SK-N-SH treated with all-trans-retinoic acid at 6 μM for 48 hours (cell line): ENCODE measurements around the gene KIAA0319L.
A peak's percentile ranks its signal among the peaks of the same experiment; 100 is the strongest.

Source experiments
- ATAC-seq: fragments of 200-7000 bp; cut with Tn5 transposase; 3 replicates; pipeline ENCODE4 v1.9.1; 2020; ENCODE audit warnings: mild to moderate bottlenecking, moderate library complexity
- ARNTL ChIP-seq: fragments of 450-650 bp; formaldehyde crosslinking; IDR thresholded peaks from 2 replicates; pipeline ENCODE4 v1.5.0; 2020; ENCODE audit warnings: low read depth, mild to moderate bottlenecking, moderate library complexity, borderline replicate concordance
- BACH2 ChIP-seq: fragments of 250-450 bp; sonication (Bioruptor Pico); IDR thresholded peaks from 2 replicates; pipeline ENCODE4 v1.9.0; 2021; ENCODE audit warnings: mild to moderate bottlenecking, borderline replicate concordance
- CREB5 ChIP-seq: fragments of 250-450 bp; sonication (Bioruptor Pico); IDR thresholded peaks from 2 replicates; pipeline ENCODE4 v1.5.1; 2020; ENCODE audit warnings: low read depth, mild to moderate bottlenecking, moderate library complexity
- CSDC2 ChIP-seq: fragments of 250-450 bp; sonication (Bioruptor Pico); IDR thresholded peaks from 2 replicates; pipeline ENCODE4 v1.5.0; 2020; ENCODE audit warnings: mild to moderate bottlenecking, moderate library complexity
- CSRNP3 ChIP-seq: fragments of 250-450 bp; sonication (Bioruptor Pico); IDR thresholded peaks from 2 replicates; pipeline ENCODE4 v1.5.1; 2021; ENCODE audit warnings: mild to moderate bottlenecking, moderate library complexity
- ESRRG ChIP-seq: fragments of 250-450 bp; sonication (Bioruptor Pico); IDR thresholded peaks from 2 replicates; pipeline ENCODE4 v1.6.1; 2021; ENCODE audit warnings: mild to moderate bottlenecking
- GLIS3 ChIP-seq: fragments of 250-450 bp; sonication (Bioruptor Pico); IDR thresholded peaks from 2 replicates; pipeline ENCODE4 v1.5.0; 2020; ENCODE audit warnings: mild to moderate bottlenecking, moderate library complexity
- ISL1 ChIP-seq: fragments of 250-450 bp; sonication (Bioruptor Pico); IDR thresholded peaks from 2 replicates; pipeline ENCODE4 v2.1.2; 2022; ENCODE audit warnings: mild to moderate bottlenecking, moderate library complexity
- OSR1 ChIP-seq: fragments of 250-450 bp; sonication (Bioruptor Pico); IDR thresholded peaks from 2 replicates; pipeline ENCODE4 v1.8.0; 2022; ENCODE audit warnings: moderate library complexity, mild to moderate bottlenecking, inconsistent platforms
- PATZ1 ChIP-seq: fragments of 250-450 bp; sonication (Bioruptor Pico); IDR thresholded peaks from 2 replicates; pipeline ENCODE4 v1.8.0; 2020; ENCODE audit warnings: mild to moderate bottlenecking, moderate library complexity, borderline replicate concordance
- POU6F1 ChIP-seq: fragments of 250-450 bp; sonication (Bioruptor Pico); IDR thresholded peaks from 2 replicates; pipeline ENCODE4 v1.8.0; 2021; ENCODE audit warnings: low read depth, mild to moderate bottlenecking, moderate library complexity, borderline replicate concordance
- PPARA ChIP-seq: fragments of 250-450 bp; sonication (Bioruptor Pico); IDR thresholded peaks from 2 replicates; pipeline ENCODE4 v1.5.0; 2020; ENCODE audit warnings: mild to moderate bottlenecking, borderline replicate concordance
- RARB ChIP-seq: fragments of 250-450 bp; sonication (Bioruptor Pico); IDR thresholded peaks from 2 replicates; pipeline ENCODE4 v1.8.0; 2021; ENCODE audit warnings: mild to moderate bottlenecking, moderate library complexity
- TCF4 ChIP-seq: fragments of 250-450 bp; sonication (Bioruptor Pico); IDR thresholded peaks from 2 replicates; pipeline ENCODE4 v1.8.0; 2021; ENCODE audit warnings: mild to moderate bottlenecking, moderate library complexity, borderline replicate concordance
- TOX ChIP-seq: fragments of 250-450 bp; sonication (Bioruptor Pico); IDR thresholded peaks from 2 replicates; pipeline ENCODE4 v1.8.0; 2021; ENCODE audit warnings: mild to moderate bottlenecking, moderate library complexity, borderline replicate concordance
- ZC3H10 ChIP-seq: fragments of 250-450 bp; sonication (Bioruptor Pico); IDR thresholded peaks from 2 replicates; pipeline ENCODE4 v1.5.1; 2021; ENCODE audit warnings: mild to moderate bottlenecking, moderate library complexity
- ZFP3 ChIP-seq: fragments of 250-450 bp; sonication (Bioruptor Pico); IDR thresholded peaks from 2 replicates; pipeline ENCODE4 v1.5.0; 2020; ENCODE audit warnings: mild to moderate bottlenecking, moderate library complexity
- ZFP30 ChIP-seq: fragments of 450-650 bp; formaldehyde crosslinking; IDR thresholded peaks from 2 replicates; pipeline ENCODE4 v1.5.0; 2022; ENCODE audit warnings: mild to moderate bottlenecking, moderate library complexity
- ZNF565 ChIP-seq: fragments of 450-650 bp; formaldehyde crosslinking; conservative IDR thresholded peaks from 2 replicates; pipeline ENCODE4 v1.5.0; 2020; ENCODE audit warnings: low read depth, mild to moderate bottlenecking, moderate library complexity
- ZNF70 ChIP-seq: fragments of 450-650 bp; formaldehyde crosslinking; IDR thresholded peaks from 2 replicates; pipeline ENCODE4 v1.5.0; 2020; ENCODE audit warnings: mild to moderate bottlenecking, moderate library complexity

The KIAA0319L gene

GRCh38 chr1:35557118-35557610, at the start of gene KIAA0319L:
Gene KIAA0319L, minus strand, starts transcription at chr1:35557403. Its CDS starts 2,912 bp downstream, at chr1:35554491.
- ATAC-seq: peak; percentile 90
- no peak for TF ChIP-seq ZNF70 (CRISPR knock-in tag)
- TF ChIP-seq CSDC2 (CRISPR knock-in tag): 0 out of 2 replicates have a peak, but pooled peaks have one; percentile 14
- TF ChIP-seq PATZ1: peak; percentile 36; the same call in 1 of the 2 replicates

GRCh38 chr1:35605867-35606182, 48.6 kb upstream of the KIAA0319L start:
- TF ChIP-seq BACH2 (CRISPR knock-in tag): no peak
- no peak for TF ChIP-seq ZNF70 (CRISPR knock-in tag)
- TF ChIP-seq ARNTL (CRISPR knock-in tag): no peak
- no peak for TF ChIP-seq OSR1
- no peak for TF ChIP-seq RARB (CRISPR knock-in tag)
- TF ChIP-seq ZFP30 (CRISPR knock-in tag): no peak
- no peak for TF ChIP-seq GLIS3
- no peak for TF ChIP-seq ZNF565 (CRISPR knock-in tag)
- no peak for TF ChIP-seq ZC3H10
- ATAC-seq: peak; percentile 95

GRCh38 chr1:35605071-35605866, 48.1 kb upstream of the KIAA0319L start:
- ATAC-seq: peak; percentile 70
- TF ChIP-seq ZNF565 (CRISPR knock-in tag) (no peak), TCF4 (no peak), ESRRG (no peak), ISL1 (CRISPR knock-in tag) (no peak), CSDC2 (CRISPR knock-in tag) (no peak), CSRNP3 (no peak)

GRCh38 chr1:35603941-35604340, 46.7 kb upstream of the KIAA0319L start:
- ATAC-seq: no peak
- TF ChIP-seq ZNF565 (CRISPR knock-in tag): no peak
- TF ChIP-seq CSRNP3: no peak
- no peak for TF ChIP-seq POU6F1 (CRISPR knock-in tag)
- TF ChIP-seq PATZ1: no peak
- no peak for TF ChIP-seq RARB (CRISPR knock-in tag)
- no peak for TF ChIP-seq ZFP3 (CRISPR knock-in tag)
- no peak for TF ChIP-seq CREB5
- no peak for TF ChIP-seq TCF4
- no peak for TF ChIP-seq ZC3H10
- no peak for TF ChIP-seq ZFP30 (CRISPR knock-in tag)
- TF ChIP-seq PPARA (CRISPR knock-in tag): no peak
- TF ChIP-seq ZNF70 (CRISPR knock-in tag): no peak
- TF ChIP-seq TOX (CRISPR knock-in tag): no peak
- no peak for TF ChIP-seq ESRRG
